Panc1 (cell line): ENCODE results near the gene MAPK1IP1L. TPM values are rescaled to one million over a fixed set of nuclear protein-coding genes. Genes with fewer than 3 reads are reported as not detected.

ENCODE experiments used
- ATAC-seq: fragments of 200-7000 bp; cut with Tn5 transposase; 2 replicates; pipeline ENCODE4 v1.9.1; 2020; ENCODE audit warnings: mild to moderate bottlenecking, moderate library complexity
- BruUV-seq: library from RNA; stranded (reverse); fragments of 400-500 nt; replicated peaks from 2 replicates; lab custom pipeline; 2021; lab: Mats Ljungman, UMichigan
- CTCF ChIA-PET: fragments of 300-600 bp; sonication (Branson Sonifier 250); formaldehyde crosslinking; loops from one replicate; lab custom pipeline; 2022; ENCODE audit warnings: antibody characterized with exemption; lab: Charles Lee
- POLR2A ChIA-PET: fragments of 300-600 bp; sonication (Branson Sonifier 250); formaldehyde crosslinking; loops from one replicate; lab custom pipeline; 2022; ENCODE audit warnings: antibody characterized with exemption; lab: Charles Lee
- DNase-seq: peaks from one replicate; pipeline ENCODE4 v3.0.0-alpha.2; 2010; ENCODE audit warnings: low read depth, low spot score
- H3K27ac ChIP-seq: 2 replicates; pipeline ENCODE4 v1.5.1; 2011; ENCODE audit warnings: mild to moderate bottlenecking, low read length, inconsistent platforms
- H3K27me3 ChIP-seq: fragments of 200-500 bp; sonication (Bioruptor generic); 2 replicates; pipeline ENCODE4 v1.6.0; 2014; ENCODE audit warnings: low read length, inconsistent platforms; ENCODE audit not compliant: control insufficient read depth, insufficient read depth
- H3K36me3 ChIP-seq: fragments of 200-500 bp; sonication (Bioruptor generic); 2 replicates; pipeline ENCODE4 v1.5.1; 2014; ENCODE audit warnings: inconsistent platforms, mild to moderate bottlenecking, low read length, moderate library complexity; ENCODE audit not compliant: control insufficient read depth, insufficient read depth
- H3K4me1 ChIP-seq: 2 replicates; pipeline ENCODE4 v1.5.1; 2011; ENCODE audit warnings: inconsistent platforms, mild to moderate bottlenecking, low read length, moderate library complexity; ENCODE audit not compliant: control insufficient read depth, insufficient read depth
- H3K4me3 ChIP-seq, 2 experiments: 2 replicates each; pipeline ENCODE4 v1.5.1; 2011 to 2012; ENCODE audit warnings: low read depth in 2 of 2, low read length in 2 of 2, mild to moderate bottlenecking in 2 of 2, inconsistent platforms in 1 of 2, moderate library complexity in 1 of 2
- H3K9me3 ChIP-seq: fragments of 200-500 bp; sonication (Bioruptor generic); 2 replicates; pipeline ENCODE4 v1.5.1; 2014; ENCODE audit warnings: low read depth, mild to moderate bottlenecking, inconsistent platforms, low read length, moderate library complexity; ENCODE audit not compliant: control insufficient read depth, insufficient read depth
- CTCF ChIP-seq: fragments of 450-650 bp; IDR thresholded peaks from 2 replicates; pipeline ENCODE4 v1.5.1; 2017; ENCODE audit warnings: mild to moderate bottlenecking
- POLR2AphosphoS5 ChIP-seq: IDR thresholded peaks from 2 replicates; pipeline ENCODE4 v1.6.1; 2012; ENCODE audit warnings: mild to moderate bottlenecking, low read depth, low read length, moderate library complexity
- REST ChIP-seq, 2 experiments: IDR thresholded peaks; 2 replicates each; pipeline ENCODE4 v1.6.1; 2011 to 2012; ENCODE audit warnings: low read depth in 2 of 2, control low read depth in 1 of 2, low read length in 1 of 2, mild to moderate bottlenecking in 1 of 2, moderate library complexity in 1 of 2; ENCODE audit not compliant: insufficient read depth in 1 of 2
- SIN3A ChIP-seq: IDR thresholded peaks from 2 replicates; pipeline ENCODE4 v1.6.1; 2012; ENCODE audit warnings: low read depth, mild to moderate bottlenecking, low read length, moderate library complexity, borderline replicate concordance; ENCODE audit not compliant: insufficient read depth
- TCF7L2 ChIP-seq: IDR thresholded peaks from 2 replicates; pipeline ENCODE4 v1.6.1; 2011; ENCODE audit warnings: mild to moderate bottlenecking, low read depth, low read length, inconsistent platforms
- in situ Hi-C: cut with HindIII; loops from 2 replicates; pipeline ENCODE4 v1.10.0; 2016; ENCODE audit warnings: low sequenced_read_pairs, low pct_unique_long_range_greater_than_20kb
- intact Hi-C: fragments of 100-400 bp; cut with micrococcal nuclease; formaldehyde crosslinking; loops from one replicate; pipeline ENCODE4 v1.10.0; 2022; ENCODE audit not compliant: unreplicated experiment
- total RNA-seq: library from RNA; stranded (reverse); gene quantifications from one replicate; pipeline ENCODE4 v1.2.1, GENCODE V29; 2021; ENCODE audit not compliant: unreplicated experiment

Gene MAPK1IP1L
- total RNA-seq, 1 experiment from 2014 or later, result 79.4 TPM

GRCh38 chr14:55103971-55104954 is 52.8 kb downstream of the MAPK1IP1L start:
- CTCF ChIA-PET, result no interaction called here
- TF ChIP-seq TCF7L2 (no peak), CTCF (no peak), POLR2AphosphoS5 (no peak), REST (IDR thresholded peaks at IDR 0.05; ENCODE audit: insufficient read depth in 1 of 2, low read depth in 2 of 2, low read length in 1 of 2) (no peak), SIN3A (no peak)
- ATAC-seq, result no peak
- in situ Hi-C loops (no loop called here), intact Hi-C loops (no loop called here)
- Histone ChIP-seq H3K4me3 (no peak overlapping the region), H3K27ac (peak overlapping the region; percentile 96), H3K4me1 (peaks cover 40% of the 10 kb centered on the region), H3K27me3 (no peaks in the 10 kb centered on the region), H3K9me3 (no peaks in the 10 kb centered on the region), H3K36me3 (no peaks in the 10 kb centered on the region)
- no TSS peak for BruUV-seq
- POLR2A ChIA-PET, result no interaction called here
- no peak for DNase-seq

DNA sequence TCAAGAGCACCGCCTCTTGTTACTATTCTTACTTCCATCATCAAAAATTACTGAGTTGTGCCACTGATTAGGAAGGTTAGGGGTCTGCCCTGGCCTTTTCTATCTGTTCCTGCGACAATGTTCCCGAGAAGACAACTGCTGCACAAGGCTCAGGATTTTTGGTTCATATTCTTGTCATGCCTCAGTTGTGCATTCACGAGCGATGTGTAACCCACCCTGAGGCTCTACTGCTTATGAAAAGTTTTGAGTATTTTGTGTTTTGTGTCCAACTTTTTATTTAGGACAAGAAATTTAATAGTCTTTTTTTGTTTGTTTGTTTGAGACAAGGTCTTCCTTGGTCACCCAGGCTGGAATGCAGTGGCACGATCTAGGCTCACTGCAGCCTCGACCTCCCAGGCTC is 54.5 kb downstream of the MAPK1IP1L start:
- Histone ChIP-seq H3K4me3 (no peak overlapping the region), H3K36me3 (no peaks in the 10 kb centered on the region), H3K9me3 (no peaks in the 10 kb centered on the region), H3K4me1 (peaks cover 40% of the 10 kb centered on the region), H3K27me3 (no peaks in the 10 kb centered on the region), H3K27ac (peak overlapping the region; percentile 66; the same call in 1 of the 2 replicates)
- intact Hi-C loops (no loop called here), in situ Hi-C loops (no loop called here)
- no TSS peak for BruUV-seq
- TF ChIP-seq CTCF, result no peak
- no peak for TF ChIP-seq POLR2AphosphoS5
- no peak for TF ChIP-seq SIN3A
- no peak for TF ChIP-seq REST (IDR thresholded peaks at IDR 0.05; ENCODE audit: insufficient read depth in 1 of 2, low read depth in 2 of 2, low read length in 1 of 2)
- no peak for TF ChIP-seq TCF7L2
- ChIA-PET POLR2A (interaction anchor here (0.7 kb wide), 1 partner anchor 23 kb away, joined by 5 read pairs; the partner anchor contains the start of gene LGALS3), CTCF (no interaction called here)
- DNase-seq (no peak), ATAC-seq (no peak)
